Calu3 (cell line): ENCODE measurements around the gene BCL10. TPM values are rescaled to one million over a fixed set of nuclear protein-coding genes. Genes with fewer than 3 reads are reported as not detected.

Source experiments
- BruUV-seq: library from RNA; stranded (reverse); fragments of 400-500 nt; replicated peaks from 2 replicates; lab custom pipeline; 2021; lab: Mats Ljungman, UMichigan
- CTCF ChIA-PET: fragments of 300-600 bp; sonication (Branson Sonifier 250); formaldehyde crosslinking; loops from one replicate; lab custom pipeline; 2022; ENCODE audit warnings: antibody characterized with exemption; lab: Charles Lee
- DNase-seq: peaks from one replicate; pipeline ENCODE4 v3.0.0; 2022
- H3K27ac Mint-ChIP-seq: one replicate; pipeline ENCODE4 v1.8.0; 2022; ENCODE audit warnings: mixed read lengths; ENCODE audit not compliant: unreplicated experiment
- H3K27me3 Mint-ChIP-seq: one replicate; pipeline ENCODE4 v1.8.0; 2022; ENCODE audit warnings: mixed read lengths; ENCODE audit not compliant: unreplicated experiment
- H3K36me3 Mint-ChIP-seq: one replicate; pipeline ENCODE4 v1.8.0; 2022; ENCODE audit warnings: mild to moderate bottlenecking, moderate library complexity, mixed read lengths; ENCODE audit not compliant: insufficient read depth, unreplicated experiment
- H3K4me1 Mint-ChIP-seq: one replicate; pipeline ENCODE4 v1.8.0; 2022; ENCODE audit warnings: mild to moderate bottlenecking, low read depth, mixed read lengths; ENCODE audit not compliant: unreplicated experiment
- H3K4me3 Mint-ChIP-seq: one replicate; pipeline ENCODE4 v1.8.0; 2022; ENCODE audit warnings: mild to moderate bottlenecking, low read depth, moderate library complexity, mixed read lengths; ENCODE audit not compliant: unreplicated experiment
- H3K9me3 Mint-ChIP-seq: one replicate; pipeline ENCODE4 v1.8.0; 2022; ENCODE audit warnings: low read depth, mixed read lengths; ENCODE audit not compliant: unreplicated experiment
- CTCF ChIP-seq: fragments of 200-600 bp; IDR thresholded peaks from one replicate; pipeline ENCODE4 v1.8.0; 2022; ENCODE audit warnings: antibody characterized with exemption; ENCODE audit not compliant: unreplicated experiment
- intact Hi-C: fragments of 100-400 bp; cut with micrococcal nuclease; formaldehyde crosslinking; loops from one replicate; pipeline ENCODE4 v1.10.0; 2022; ENCODE audit not compliant: unreplicated experiment
- total RNA-seq: library from RNA; stranded (reverse); gene quantifications from 2 replicates; pipeline ENCODE4 v1.2.3, GENCODE V29; 2022

BCL10 gene
- total RNA-seq, 1 experiment from 2014 or later: 57.7 TPM

- BruUV-seq: no TSS peak
- no peaks in the 10 kb centered on the region for H3K9me3 Mint-ChIP-seq
- peaks cover 59% of the 10 kb centered on the region for H3K4me1 Mint-ChIP-seq
- H3K36me3 Mint-ChIP-seq: peaks cover 27% of the 10 kb centered on the region
- H3K4me3 Mint-ChIP-seq: no peak overlapping the region
- H3K27me3 Mint-ChIP-seq: no peaks in the 10 kb centered on the region
- intact Hi-C loops: no loop called here
- DNase-seq: no peak
- no peak overlapping the region for H3K27ac Mint-ChIP-seq
- CTCF ChIA-PET: no interaction called here
- no peak for TF ChIP-seq CTCF
These were observed 41.8 kb upstream of the BCL10 start for GRCh38 chr1:85318217-85318616.

- Mint-ChIP-seq H3K4me3 (no peak overlapping the region), H3K27ac (no peak overlapping the region), H3K36me3 (peaks cover 24% of the 10 kb centered on the region), H3K27me3 (no peaks in the 10 kb centered on the region), H3K4me1 (peaks cover 56% of the 10 kb centered on the region), H3K9me3 (no peaks in the 10 kb centered on the region)
- TF ChIP-seq CTCF: no peak
- no peak for DNase-seq
- CTCF ChIA-PET: interaction anchor here (1.2 kb wide), 1 partner anchor 26 kb away, joined by 5 read pairs; no protein-coding TSS in a partner anchor
- intact Hi-C loops: no loop called here
- no TSS peak for BruUV-seq
These were observed 41.1 kb upstream of the BCL10 start for GRCh38 chr1:85317560-85317959.

GRCh38 chr1:85316321-85316720, 39.9 kb upstream of the BCL10 start:
- TF ChIP-seq CTCF: no peak
- CTCF ChIA-PET: no interaction called here
- H3K27ac Mint-ChIP-seq: no peak overlapping the region
- H3K4me1 Mint-ChIP-seq: peaks cover 52% of the 10 kb centered on the region
- no peaks in the 10 kb centered on the region for H3K27me3 Mint-ChIP-seq
- BruUV-seq: no TSS peak
- H3K4me3 Mint-ChIP-seq: no peak overlapping the region
- H3K9me3 Mint-ChIP-seq: no peaks in the 10 kb centered on the region
- intact Hi-C loops: no loop called here
- peaks cover 22% of the 10 kb centered on the region for H3K36me3 Mint-ChIP-seq
- no peak for DNase-seq

GRCh38 chr1:85315789-85316188, 39.4 kb upstream of the BCL10 start:
- H3K27ac Mint-ChIP-seq: no peak overlapping the region
- CTCF ChIA-PET: interaction anchor here (1.0 kb wide), 1 partner anchor 28 kb away, joined by 3 read pairs; no protein-coding TSS in a partner anchor
- intact Hi-C loops: no loop called here
- DNase-seq: no peak
- peaks cover 48% of the 10 kb centered on the region for H3K4me1 Mint-ChIP-seq
- H3K4me3 Mint-ChIP-seq: no peak overlapping the region
- TF ChIP-seq CTCF: no peak
- no peaks in the 10 kb centered on the region for H3K9me3 Mint-ChIP-seq
- peaks cover 20% of the 10 kb centered on the region for H3K36me3 Mint-ChIP-seq
- no peaks in the 10 kb centered on the region for H3K27me3 Mint-ChIP-seq
- no TSS peak for BruUV-seq
